Progenitor cell of endocrine pancreas (in vitro differentiated cells): ENCODE data around the gene ADAMTS2. TPM values are rescaled to one million over a fixed set of nuclear protein-coding genes. Genes with fewer than 3 reads are reported as not detected.

Experiments used
- DNase-seq: peaks from one replicate; pipeline ENCODE4 v3.0.0; 2021; ENCODE audit warnings: low spot score; ENCODE audit not compliant: unreplicated experiment
- H3K27ac Mint-ChIP-seq: 2 replicates; pipeline ENCODE4 v1.8.0; 2021; ENCODE audit warnings: mild to moderate bottlenecking, moderate library complexity, mixed read lengths
- H3K27me3 Mint-ChIP-seq: 2 replicates; pipeline ENCODE4 v1.8.0; 2021; ENCODE audit warnings: mixed read lengths
- H3K36me3 Mint-ChIP-seq: 2 replicates; pipeline ENCODE4 v1.8.0; 2022; ENCODE audit warnings: mixed read lengths; ENCODE audit not compliant: insufficient read depth
- H3K4me1 Mint-ChIP-seq: 2 replicates; pipeline ENCODE4 v1.8.0; 2021; ENCODE audit warnings: low read depth, mixed read lengths
- H3K4me3 Mint-ChIP-seq: 2 replicates; pipeline ENCODE4 v1.8.0; 2021; ENCODE audit warnings: low read depth, mild to moderate bottlenecking, moderate library complexity, mixed read lengths
- H3K9me3 Mint-ChIP-seq: 2 replicates; pipeline ENCODE4 v1.8.0; 2021; ENCODE audit warnings: low read depth, mixed read lengths
- CTCF ChIP-seq: fragments of 200-600 bp; sonication (generic); IDR thresholded peaks from one replicate; pipeline ENCODE4 v1.5.0; 2021; ENCODE audit warnings: antibody characterized with exemption, mild to moderate bottlenecking; ENCODE audit not compliant: unreplicated experiment
- total RNA-seq: library from RNA; stranded (reverse); gene quantifications from 2 replicates; pipeline ENCODE4 v1.2.1, GENCODE V29; 2021

ADAMTS2 gene
- total RNA-seq, 1 donor from 2014 or later, result 2.5 TPM

- no peak for DNase-seq
- Mint-ChIP-seq H3K4me3 (no peak overlapping the region), H3K36me3 (no peaks in the 10 kb centered on the region), H3K9me3 (no peaks in the 10 kb centered on the region), H3K27me3 (peaks cover 16% of the 10 kb centered on the region), H3K27ac (peak overlapping the region; percentile 35), H3K4me1 (peaks cover 3% of the 10 kb centered on the region)
- no peak for TF ChIP-seq CTCF
Measured at GRCh38 chr5:179234563-179235135, 110.6 kb downstream of the ADAMTS2 start.

GRCh38 chr5:179233909-179234562 is 111.2 kb downstream of the ADAMTS2 start:
- Mint-ChIP-seq H3K4me1 (peaks cover 3% of the 10 kb centered on the region), H3K9me3 (no peaks in the 10 kb centered on the region), H3K27me3 (peaks cover 10% of the 10 kb centered on the region), H3K36me3 (no peaks in the 10 kb centered on the region), H3K4me3 (no peak overlapping the region), H3K27ac (no peak overlapping the region)
- no peak for DNase-seq
- no peak for TF ChIP-seq CTCF

GRCh38 chr5:179232091-179232735 is 113.0 kb downstream of the ADAMTS2 start:
- H3K4me1 Mint-ChIP-seq, result peaks cover 3% of the 10 kb centered on the region
- H3K9me3 Mint-ChIP-seq, result no peaks in the 10 kb centered on the region
- peaks cover 8% of the 10 kb centered on the region for H3K27me3 Mint-ChIP-seq
- no peak for DNase-seq
- TF ChIP-seq CTCF, result no peak
- H3K4me3 Mint-ChIP-seq, result no peak overlapping the region
- H3K36me3 Mint-ChIP-seq, result no peaks in the 10 kb centered on the region
- H3K27ac Mint-ChIP-seq, result no peak overlapping the region

GRCh38 chr5:179231309-179231708 is 114.0 kb downstream of the ADAMTS2 start:
- H3K36me3 Mint-ChIP-seq, result no peaks in the 10 kb centered on the region
- no peak for DNase-seq

More at GRCh38 chr5:179231309-179231708, 114.0 kb downstream of the ADAMTS2 start:
- H3K27me3 Mint-ChIP-seq, result peaks cover 8% of the 10 kb centered on the region
- H3K4me3 Mint-ChIP-seq, result no peak overlapping the region
- H3K9me3 Mint-ChIP-seq, result no peaks in the 10 kb centered on the region
- TF ChIP-seq CTCF, result no peak
- H3K27ac Mint-ChIP-seq, result no peak overlapping the region
- peaks cover 3% of the 10 kb centered on the region for H3K4me1 Mint-ChIP-seq
